Breast epithelium (tissue), 3 donors: ENCODE measurements around the gene HDAC4.

ENCODE experiments used
- CTCF ChIP-seq, 3 donors: fragments of 450-650 bp; IDR thresholded peaks; one replicate each; pipeline ENCODE4 v1.5.1; 2016 to 2017; ENCODE audit warnings: antibody characterized with exemption in 3 of 3, mild to moderate bottlenecking in 3 of 3, moderate library complexity in 3 of 3
- POLR2A ChIP-seq: fragments of 450-650 bp; IDR thresholded peaks from one replicate; pipeline ENCODE4 v1.6.1; 2016; ENCODE audit warnings: antibody characterized with exemption, mild to moderate bottlenecking, moderate library complexity
- POLR2AphosphoS5 ChIP-seq, 3 donors: sonication (generic); formaldehyde crosslinking; IDR thresholded peaks; one replicate each; pipeline ENCODE4 v1.6.1; 2017; ENCODE audit warnings: antibody characterized with exemption in 3 of 3

DNA sequence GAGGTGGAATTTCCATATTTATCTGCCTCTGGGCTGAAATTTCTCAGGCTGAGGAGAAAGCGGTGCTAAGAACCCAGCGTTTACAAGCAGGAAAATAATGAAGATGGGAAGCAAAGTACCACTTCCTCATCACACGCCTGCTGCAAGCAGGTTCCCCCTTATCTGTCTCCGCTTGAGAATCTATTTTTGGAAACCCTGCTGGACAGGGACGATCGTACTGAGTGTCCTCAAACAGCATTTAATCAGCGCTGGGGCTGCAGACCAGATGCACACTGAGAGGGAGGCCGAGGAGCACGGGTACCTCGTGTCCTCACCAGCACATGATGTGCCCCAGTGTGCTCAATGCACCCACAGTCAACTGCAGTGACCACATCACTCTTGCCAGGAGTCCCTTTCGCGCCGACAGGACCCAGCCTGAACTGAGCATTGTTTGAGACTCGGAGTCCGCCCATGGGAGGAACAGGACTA, 160.4 kb downstream of the HDAC4 start:
- TF ChIP-seq CTCF (IDR thresholded peaks at IDR 0.05) (no peak), POLR2A (no peak), POLR2AphosphoS5 (IDR thresholded peaks at IDR 0.05) (no peak)
